Measurements from ENCODE around the gene SMYD2.

- no peak for TF ChIP-seq POLR2A (IDR thresholded peaks at IDR 0.05; ENCODE audit: low read depth, low read length)
- TF ChIP-seq CTCF (IDR thresholded peaks at IDR 0.05; ENCODE audit: extremely low read depth in 1 of 2, insufficient read depth in 1 of 2, low read depth in 1 of 2, low read length in 2 of 2): no peak
- no peak for TF ChIP-seq POLR2AphosphoS5 (IDR thresholded peaks at IDR 0.05; ENCODE audit: insufficient read depth, low read depth, low read length)
- TF ChIP-seq EZH2 (IDR thresholded peaks at IDR 0.05; ENCODE audit: borderline replicate concordance, low read depth, low read length, severe bottlenecking): no peak
Measured at GRCh38 chr1:214326406-214326805, 45.4 kb downstream of the SMYD2 start.
